Ovary (tissue), 9 donors: Measurements from ENCODE around the gene SHOX. TPM values are rescaled to one million over a fixed set of nuclear protein-coding genes. Genes with fewer than 3 reads are reported as not detected.

Source experiments
- DNase-seq, 5 donors: peaks; one replicate each; pipeline ENCODE4 v3.0.0-alpha.2; 2019 to 2020
- H3K27ac ChIP-seq, 2 donors: fragments of 200-600 bp; one replicate each; pipeline versions ENCODE4 v1.5.1 to v1.8.0; 2019 to 2022
- H3K27me3 ChIP-seq: fragments of 200-600 bp; one replicate; pipeline ENCODE4 v1.8.0; 2022
- H3K36me3 ChIP-seq: fragments of 200-600 bp; sonication (generic); one replicate; pipeline ENCODE4 v1.5.1; 2019
- H3K4me1 ChIP-seq: one replicate; pipeline ENCODE4 v1.8.1; 2013; ENCODE audit warnings: mild to moderate bottlenecking, moderate library complexity; ENCODE audit not compliant: insufficient read depth
- H3K4me3 ChIP-seq: fragments of 200-600 bp; sonication (generic); one replicate; pipeline ENCODE4 v1.5.1; 2017
- H3K9me3 ChIP-seq, 2 donors: fragments of 200-600 bp in 1 of 2; sonication (generic) in 1 of 2; one replicate each; pipeline versions ENCODE4 v1.5.1 to v1.8.1; 2013 to 2019; ENCODE audit warnings: mild to moderate bottlenecking in 1 of 2, moderate library complexity in 1 of 2
- CTCF ChIP-seq, 3 donors: fragments of 450-650 bp in 2 of 3; fragments of 200-600 bp in 1 of 3; IDR thresholded peaks; one replicate each; pipeline versions ENCODE4 v1.5.1 to v1.8.0; 2016 to 2022; ENCODE audit warnings: antibody characterized with exemption in 3 of 3, mild to moderate bottlenecking in 1 of 3
- EP300 ChIP-seq: sonication (generic); formaldehyde crosslinking; IDR thresholded peaks from one replicate; pipeline ENCODE4 v1.6.1; 2017; ENCODE audit warnings: antibody characterized with exemption
- POLR2A ChIP-seq: fragments of 450-650 bp; IDR thresholded peaks from one replicate; pipeline ENCODE4 v1.6.1; 2017; ENCODE audit warnings: antibody characterized with exemption, mild to moderate bottlenecking, moderate library complexity
- WGBS, 3 donors: extraction: QIAGEN DNeasy Blood & Tissue Kit in 1 of 3; methylation state at CpG; one replicate each; pipeline versions ENCODE4 v1.1.5 to v1.1.7; 2013 to 2017; 5-methylcytosine and 5-hydroxymethylcytosine counted together
- intact Hi-C, 4 donors: fragments of 100-400 bp; cut with DNase I; formaldehyde crosslinking; loops; one replicate each; pipeline versions ENCODE4 v1.11.0 to v1.15.1; 2022 to 2023
- polyA plus RNA-seq, 2 donors: library from polyadenylated mRNA; stranded (reverse); fragments of 200-250 nt in 1 of 2; fragments of 350-450 nt in 1 of 2; fragmentation: Illumina TruSeq in 1 of 2; extraction: RNeasy Lipid Tissue Mini Kit (QIAGEN cat#74804) in 1 of 2; gene quantifications; one replicate each; pipeline ENCODE4 v1.2.3, GENCODE V29; 2013 to 2014
- total RNA-seq, 7 donors: library from RNA; depleted of rRNA in 2 of 7; stranded (reverse); fragments of >200 nt in 2 of 7; fragmentation: NEBNext Ultra II Directional in 3 of 7; extraction: Animal tissue kit (Norgen Biotek cat#: 25700) in 3 of 7; gene quantifications; one replicate each; pipeline versions ENCODE4 v1.1.0 to v1.2.4, GENCODE V29; 2016 to 2023
- donor health status: DM: no; HTN: no; CAD: no; lungs with moderate emphysema.
- donor health status: DM: no; HTN: no; CAD: no.
- donor health status: Bipolar disorder and iron deficiency.
- donor health status: DM: yes; HTN: yes; CAD: no.
- donor health status: DM: no; HTN: no; CAD: no.
- donor health status: DM: yes; HTN: yes; CAD: no.

Gene SHOX
- total and polyA plus RNA-seq, 9 donors: 0.60 TPM; not detected in 8

GRCh38 chrX:652341-652741 lies 21.8 kb downstream of the SHOX start:
- no peaks in the 10 kb centered on the region for H3K36me3 ChIP-seq
- WGBS, 3 donors: 14 to 22% (median 20%) methylated on average over 11 of the region's 11 CpGs
- intact Hi-C loops: no loop called here
- peaks cover 0 to 3% of the 10 kb centered on the region in 2 donors for H3K9me3 ChIP-seq
- DNase-seq: no peak
- no peaks in the 10 kb centered on the region for H3K27me3 ChIP-seq
- no peaks in the 10 kb centered on the region for H3K4me1 ChIP-seq
- H3K4me3 ChIP-seq: no peak overlapping the region
- H3K27ac ChIP-seq: no peak overlapping the region
- no peak for TF ChIP-seq CTCF (IDR thresholded peaks at IDR 0.05)
- no peak for TF ChIP-seq EP300
- TF ChIP-seq POLR2A: no peak

GRCh38 chrX:653306-653705 lies 22.7 kb downstream of the SHOX start:
- TF ChIP-seq CTCF (IDR thresholded peaks at IDR 0.05) (no peak), POLR2A (no peak), EP300 (no peak)
- DNase-seq: no peak
- no peaks in the 10 kb centered on the region for H3K4me1 ChIP-seq
- H3K9me3 ChIP-seq: peaks cover 0 to 3% of the 10 kb centered on the region in 2 donors
- no peak overlapping the region for H3K4me3 ChIP-seq
- H3K27ac ChIP-seq: no peak overlapping the region
- H3K27me3 ChIP-seq: no peaks in the 10 kb centered on the region
- intact Hi-C loops: no loop called here
- 53 to 68% (median 55%) methylated on average over 4 of the region's 4 CpGs for WGBS, 3 donors
- H3K36me3 ChIP-seq: no peaks in the 10 kb centered on the region

- TF ChIP-seq CTCF (IDR thresholded peaks at IDR 0.05) (no peak), EP300 (no peak), POLR2A (no peak)
- H3K9me3 ChIP-seq: no peaks in the 10 kb centered on the region
- WGBS, 3 donors: 87 to 97% (median 92%) methylated on average over 10 of the region's 10 CpGs
- H3K27me3 ChIP-seq: no peaks in the 10 kb centered on the region
- intact Hi-C loops: no loop called here
- DNase-seq: no peak
- H3K4me3 ChIP-seq: no peak overlapping the region
- H3K36me3 ChIP-seq: no peaks in the 10 kb centered on the region
- H3K4me1 ChIP-seq: no peaks in the 10 kb centered on the region
- no peak overlapping the region for H3K27ac ChIP-seq
Observed at GRCh38 chrX:661154-661553, 30.6 kb downstream of the SHOX start.

- WGBS, 3 donors: 71 to 76% (median 75%) methylated on average over 20 of the region's 20 CpGs
- TF ChIP-seq POLR2A (no peak), EP300 (no peak), CTCF (IDR thresholded peaks at IDR 0.05) (no peak)
- intact Hi-C loops: no loop called here
- Histone ChIP-seq H3K27ac (no peak overlapping the region), H3K4me3 (no peak overlapping the region), H3K27me3 (no peaks in the 10 kb centered on the region), H3K9me3 (no peaks in the 10 kb centered on the region), H3K4me1 (no peaks in the 10 kb centered on the region), H3K36me3 (no peaks in the 10 kb centered on the region)
- DNase-seq: no peak
Observed at GRCh38 chrX:662126-662525, 31.5 kb downstream of the SHOX start.

GRCh38 chrX:663841-664240 lies 33.2 kb downstream of the SHOX start:
- intact Hi-C loops: no loop called here
- no peak for DNase-seq
- WGBS, 3 donors: 90 to 93% (median 92%) methylated on average over 18 of the region's 18 CpGs
- TF ChIP-seq POLR2A (no peak), CTCF (IDR thresholded peaks at IDR 0.05) (no peak), EP300 (no peak)
- H3K27ac ChIP-seq: no peak overlapping the region
- H3K27me3 ChIP-seq: no peaks in the 10 kb centered on the region
- H3K4me1 ChIP-seq: no peaks in the 10 kb centered on the region
- H3K9me3 ChIP-seq: no peaks in the 10 kb centered on the region
- no peaks in the 10 kb centered on the region for H3K36me3 ChIP-seq
- H3K4me3 ChIP-seq: no peak overlapping the region
